ENCODE measurements around the gene CEP164.
"Not testable (repeated sequence)": the region's sequence is repeated elsewhere in the genome, so short reads cannot be mapped to it uniquely, and the experiment has no call there.

CEP164 gene

DNA sequence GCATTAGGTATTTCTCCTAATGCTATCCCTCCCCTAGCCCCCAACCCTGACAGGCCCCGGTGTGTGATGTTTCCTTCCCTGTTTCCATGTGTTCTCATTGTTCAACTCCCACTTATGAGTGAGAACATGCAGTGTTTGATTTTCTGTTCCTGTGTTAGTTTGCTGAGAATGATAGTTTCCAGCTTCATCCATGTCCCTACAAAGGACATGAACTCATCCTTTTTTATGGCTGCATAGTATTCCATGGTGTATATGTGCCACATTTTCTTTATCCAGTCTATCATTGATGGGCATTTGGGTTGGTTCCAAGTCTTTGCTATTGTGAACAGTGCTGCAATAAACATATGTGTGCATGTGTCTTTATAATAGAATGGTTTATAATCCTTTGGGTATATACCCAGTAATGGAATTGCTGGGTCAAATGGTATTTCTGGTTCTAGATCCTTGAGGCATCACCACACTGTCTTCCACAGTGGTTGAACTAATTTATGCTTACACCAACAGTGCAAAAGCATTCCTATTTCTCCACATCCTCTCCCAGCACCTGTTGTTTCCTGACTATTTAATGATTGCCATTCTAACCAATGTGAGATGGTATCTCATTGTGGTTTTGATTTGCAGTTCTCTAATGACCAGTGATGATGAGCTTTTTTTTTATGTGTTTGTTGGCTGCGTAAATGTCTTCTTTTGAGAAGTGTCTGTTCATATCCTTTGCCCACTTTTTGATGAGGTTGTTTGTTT is 71.6 kb downstream of the CEP164 start:
- DNase-seq, result not testable (repeated sequence)

DNA sequence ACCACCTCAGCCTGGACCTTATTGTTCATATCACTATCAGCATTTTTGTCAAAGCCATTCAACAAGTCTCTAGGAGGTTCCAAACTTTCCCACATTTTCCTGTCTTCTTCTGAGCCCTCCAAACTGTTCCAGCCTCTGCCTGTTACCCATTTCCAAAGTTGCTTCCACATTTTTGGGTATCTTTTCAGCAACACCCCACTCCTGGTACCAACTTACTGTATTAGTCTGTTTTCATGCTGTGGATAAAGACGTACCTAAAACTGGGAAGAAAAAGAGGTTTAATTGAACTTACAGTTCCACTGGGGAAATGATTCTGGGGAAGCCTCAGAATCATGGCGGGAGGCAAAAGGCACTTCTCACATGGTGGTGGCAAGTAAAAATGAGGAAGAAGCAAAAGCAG is 78.2 kb downstream of the CEP164 start:
- DNase-seq, result not testable (repeated sequence)

DNA sequence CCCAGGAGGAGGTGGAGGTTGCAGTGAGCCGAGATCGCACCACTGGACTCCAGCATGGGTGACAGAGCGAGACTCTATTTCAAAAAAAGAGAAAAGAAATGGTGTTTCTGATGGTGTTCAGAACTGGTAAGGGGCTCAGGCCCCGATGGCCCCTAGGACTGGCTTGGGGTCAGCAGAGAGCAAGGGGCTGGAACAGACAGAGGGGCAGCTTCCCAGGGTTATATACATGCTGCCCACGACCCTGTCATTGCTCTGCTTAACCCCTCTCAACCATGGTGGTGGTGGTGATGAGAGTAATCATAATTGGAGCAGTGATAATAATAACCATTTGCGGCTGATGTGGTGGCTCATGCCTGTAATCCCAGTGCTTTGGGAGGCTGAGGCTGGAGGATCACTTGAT is 79.4 kb downstream of the CEP164 start:
- no peak for DNase-seq

DNA sequence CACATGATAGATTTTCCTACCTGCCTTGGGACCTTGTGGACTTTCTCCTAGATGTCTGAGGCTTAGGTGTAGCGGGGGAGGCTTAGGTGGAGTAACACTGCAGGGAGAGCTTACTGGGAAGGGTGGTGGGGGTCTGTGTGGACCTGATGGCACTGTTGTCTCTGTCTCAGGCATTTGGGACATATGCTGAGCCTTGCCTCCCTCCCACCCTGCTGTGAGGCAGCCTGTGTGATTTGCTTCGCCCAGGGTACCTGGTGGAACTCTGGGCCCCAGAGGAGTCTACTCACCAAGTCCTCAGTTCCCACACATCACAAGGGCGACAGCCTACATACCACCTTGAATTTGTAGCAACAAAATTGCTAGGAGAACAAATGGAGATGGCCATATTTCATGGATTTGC is 80.7 kb downstream of the CEP164 start:
- DNase-seq, result no peak

DNA sequence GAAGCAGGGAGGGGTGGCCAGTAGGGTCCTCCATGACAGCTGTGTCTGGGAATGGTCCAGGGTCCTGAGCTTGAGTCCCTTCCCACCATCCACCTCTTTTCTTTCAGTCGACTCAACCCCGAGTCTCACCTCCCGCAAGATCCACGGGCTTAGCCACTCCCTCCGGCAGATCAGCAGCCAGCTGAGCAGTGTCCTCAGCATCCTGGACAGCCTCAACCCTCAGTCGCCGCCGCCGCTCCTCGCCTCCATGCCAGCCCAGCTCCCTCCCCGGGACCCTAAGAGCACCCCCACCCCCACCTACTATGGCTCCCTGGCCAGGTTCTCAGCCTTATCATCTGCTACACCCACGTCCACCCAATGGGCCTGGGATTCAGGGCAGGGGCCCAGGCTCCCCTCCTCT is 81.9 kb downstream of the CEP164 start:
- no peak for DNase-seq

DNA sequence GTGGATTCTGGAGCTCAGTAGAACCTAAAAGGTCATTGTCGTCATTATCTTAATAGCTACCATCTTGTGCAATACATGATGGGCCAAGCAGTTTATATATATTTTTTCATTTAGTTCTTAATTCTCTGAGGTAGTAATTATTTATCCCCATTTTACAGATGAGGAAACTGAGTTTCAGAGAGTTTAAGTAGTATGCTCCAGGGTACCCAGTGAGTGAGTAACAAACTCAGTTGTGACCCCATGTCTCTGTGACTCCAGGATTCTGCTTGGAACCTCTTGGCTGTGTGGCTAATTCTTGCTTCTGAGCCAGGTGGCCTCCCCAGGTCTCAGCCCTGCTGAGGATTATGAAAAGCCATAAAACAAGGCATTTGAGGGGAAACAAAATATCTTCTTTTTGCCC is 82.6 kb downstream of the CEP164 start:
- DNase-seq, result no peak

DNA sequence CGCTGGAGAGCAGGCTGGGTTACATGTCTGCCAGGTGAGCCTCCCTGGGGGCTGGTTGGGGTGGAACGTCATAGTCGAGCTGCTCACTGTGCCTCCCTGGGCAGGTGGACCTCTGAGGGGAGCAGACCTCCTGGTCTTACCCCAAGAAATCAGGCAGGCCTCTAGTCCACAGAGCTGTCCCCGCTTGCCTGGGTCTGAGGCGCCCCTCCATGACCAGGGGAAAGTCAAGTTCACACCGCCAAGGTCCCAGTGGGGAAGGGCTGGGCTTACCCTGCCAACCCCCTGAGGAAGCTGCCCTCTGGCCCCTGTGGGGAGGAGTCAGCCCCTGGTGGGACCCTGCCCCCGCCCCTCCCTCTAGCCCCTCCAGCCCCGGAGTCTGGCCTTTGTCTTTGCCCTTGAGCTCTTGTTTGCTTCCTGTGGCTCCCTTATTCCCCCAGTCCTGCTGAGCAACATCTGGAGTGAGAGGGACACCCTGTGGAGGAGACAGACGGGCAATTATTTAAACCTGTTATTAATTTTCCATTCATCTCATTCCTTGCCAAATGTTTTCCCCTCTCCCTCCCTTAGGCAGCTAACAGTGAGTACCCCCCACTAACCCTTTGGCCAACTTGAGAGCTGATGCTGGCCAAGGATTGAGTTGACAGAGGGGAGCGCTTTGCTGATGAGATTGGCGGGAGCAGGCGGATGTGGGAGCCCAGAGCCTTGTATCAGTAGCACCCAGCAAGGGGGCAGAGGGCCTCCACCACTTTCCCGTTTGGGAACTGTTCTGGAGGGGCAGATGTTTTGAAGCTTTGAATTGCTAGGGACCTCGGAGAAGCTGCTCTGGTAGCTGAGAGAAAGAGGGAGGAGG is 83.4 kb downstream of the CEP164 start:
- DNase-seq, result no peak

DNA sequence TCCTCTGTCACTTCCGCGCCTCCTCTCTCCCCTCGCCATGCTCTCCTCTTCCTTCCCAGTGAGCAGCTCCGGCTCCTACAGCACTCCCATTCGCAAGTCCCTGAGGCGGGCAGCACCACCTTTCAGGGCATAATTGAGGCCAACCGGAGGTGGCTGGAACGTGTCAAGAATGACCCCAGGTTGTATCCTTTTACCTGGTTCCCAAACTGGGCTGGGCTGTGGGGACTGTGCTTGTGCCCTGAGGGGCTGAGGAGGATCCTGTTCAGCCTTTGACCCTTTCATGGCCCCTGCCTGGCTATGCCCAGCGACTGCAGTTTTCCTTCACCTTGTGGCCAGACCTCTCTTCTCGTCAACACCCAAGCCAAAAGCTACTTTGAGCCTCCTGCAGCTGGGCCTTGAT is 84.1 kb downstream of the CEP164 start:
- no peak for DNase-seq

DNA sequence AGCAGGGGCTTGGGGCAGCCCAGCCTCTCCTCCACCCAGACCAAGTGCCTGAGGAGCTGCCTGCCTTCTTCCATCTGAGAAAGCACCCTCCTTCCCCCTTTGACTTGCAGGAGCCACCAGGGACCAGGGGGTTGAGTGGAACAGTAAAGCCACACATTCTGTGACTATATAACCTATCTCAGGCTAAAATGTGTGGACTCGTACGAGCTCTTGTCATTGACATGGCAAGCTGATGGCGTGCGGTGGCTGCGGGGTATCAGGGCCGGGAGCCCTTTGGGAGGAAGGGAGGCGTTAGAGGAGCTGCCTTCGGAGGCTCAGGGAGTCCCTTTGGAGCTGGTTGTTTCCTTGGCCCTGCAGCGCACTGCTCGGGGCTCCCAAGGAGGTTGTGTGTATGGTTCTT is 84.5 kb downstream of the CEP164 start:
- DNase-seq, result no peak

DNA sequence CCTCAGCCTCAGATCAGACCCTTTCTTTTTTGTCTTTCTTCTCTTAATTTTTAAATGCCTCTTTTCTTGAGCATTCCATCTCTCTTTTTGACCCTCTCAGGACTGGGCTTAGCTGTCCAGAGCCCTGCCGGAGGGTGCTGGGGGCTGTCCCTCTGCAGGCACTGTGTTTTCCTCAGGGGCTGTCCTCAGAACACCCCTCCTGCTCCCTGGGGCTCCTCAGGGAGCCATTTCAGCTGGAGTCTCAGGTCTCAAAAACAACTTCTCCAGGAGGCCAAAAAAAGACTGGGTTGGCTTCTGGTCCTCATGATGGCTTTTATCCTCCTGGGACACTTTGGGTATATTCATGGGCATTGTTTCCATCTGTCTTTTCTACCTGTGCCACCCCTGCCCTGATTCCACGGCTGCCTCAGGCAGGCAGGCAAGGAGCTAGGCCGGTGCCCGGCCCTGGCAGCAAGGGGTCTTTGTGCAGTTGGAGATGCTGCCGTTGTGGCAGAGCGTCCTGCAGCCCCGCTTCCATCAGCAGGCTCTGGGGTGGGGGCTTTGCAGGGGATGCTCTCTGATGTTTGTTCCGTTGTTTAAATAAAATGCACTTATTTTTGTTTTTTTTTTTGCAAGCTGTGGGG is 85.1 kb downstream of the CEP164 start:
- no peak for DNase-seq

DNA sequence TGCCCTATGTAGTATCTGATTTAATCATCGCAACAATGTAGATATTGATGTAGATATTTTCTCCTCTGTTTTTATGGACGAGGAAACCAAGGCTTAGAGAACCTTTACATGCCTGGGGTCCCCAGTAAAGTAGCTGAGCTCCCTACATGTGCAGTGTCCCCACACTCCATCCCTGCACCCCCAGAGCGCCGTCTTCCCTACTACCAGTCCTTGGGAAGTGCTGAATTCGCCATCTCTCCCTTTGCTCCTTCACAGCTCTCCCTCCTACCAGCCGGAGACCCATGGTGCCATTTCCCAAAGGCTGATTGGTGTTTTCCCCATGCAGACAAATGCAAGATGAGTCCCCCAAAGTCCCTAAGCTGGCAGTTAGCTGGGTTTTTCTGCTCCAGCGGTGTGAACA is 86.0 kb downstream of the CEP164 start:
- DNase-seq, result no peak

DNA sequence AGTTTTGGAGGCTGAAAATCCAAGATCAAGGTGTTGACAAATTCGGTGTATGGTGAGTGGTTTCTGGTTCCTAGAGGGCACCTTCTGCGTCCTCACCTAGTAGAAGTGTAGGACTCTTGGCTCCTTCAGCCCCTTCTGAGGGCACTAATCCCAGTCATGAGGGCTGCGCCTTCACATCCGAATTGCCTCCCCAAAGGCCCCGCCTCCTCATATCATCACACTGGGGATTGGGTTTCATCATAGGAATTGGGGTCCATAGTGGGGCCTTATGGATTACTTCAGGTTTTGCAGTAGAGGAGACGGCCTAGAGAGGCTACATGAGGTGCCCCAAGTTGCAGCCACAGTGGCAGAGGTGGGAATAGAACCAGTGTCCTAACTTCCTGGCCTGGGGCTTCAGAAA is 87.1 kb downstream of the CEP164 start:
- DNase-seq, result no peak

DNA sequence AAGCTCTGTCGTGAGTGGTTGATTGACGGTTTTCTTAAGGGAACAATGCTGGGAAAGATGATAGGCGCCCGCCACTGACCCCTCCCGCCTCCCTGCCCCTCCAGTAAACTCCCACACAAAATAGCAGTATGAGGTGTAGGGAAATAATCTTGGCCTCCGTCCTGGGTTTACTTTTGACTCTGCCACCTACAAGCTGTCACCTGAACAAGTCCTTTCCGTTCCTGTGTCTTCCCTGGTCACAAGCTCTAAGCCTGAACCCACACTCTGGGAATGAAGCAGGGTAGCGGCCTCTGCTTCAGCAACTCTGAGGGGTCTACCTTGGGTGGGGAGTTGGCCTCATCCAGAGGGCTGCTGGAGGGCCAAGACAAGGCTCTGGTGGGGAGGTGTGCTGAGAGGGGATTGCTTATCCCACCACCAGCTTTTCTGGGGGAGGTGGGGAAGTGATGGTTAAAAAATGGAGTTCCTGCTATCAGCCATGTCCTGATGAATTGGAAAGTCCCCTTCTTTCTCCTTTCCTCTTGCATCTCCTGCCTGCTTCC is 87.8 kb downstream of the CEP164 start:
- DNase-seq, result no peak

DNA sequence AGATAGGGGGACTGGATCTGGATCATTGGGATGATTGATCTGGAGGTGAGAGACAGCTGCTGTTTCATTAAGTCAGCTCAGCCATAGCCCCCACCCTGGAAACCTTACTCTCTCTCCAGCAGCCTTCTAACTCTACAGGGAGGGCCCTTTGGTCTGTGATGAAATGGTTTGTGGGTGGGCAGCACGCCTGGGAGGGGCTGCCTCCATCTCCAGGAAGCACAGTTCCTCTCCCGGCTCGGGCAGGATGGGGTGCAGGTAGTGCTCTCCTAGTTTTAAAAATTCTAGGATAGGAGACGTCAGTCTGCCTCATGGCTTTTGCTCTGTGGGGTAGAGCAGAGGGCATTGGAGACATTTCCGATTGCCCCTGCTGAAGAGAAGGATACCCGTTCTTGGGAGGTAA is 89.7 kb downstream of the CEP164 start:
- no peak for DNase-seq

DNA sequence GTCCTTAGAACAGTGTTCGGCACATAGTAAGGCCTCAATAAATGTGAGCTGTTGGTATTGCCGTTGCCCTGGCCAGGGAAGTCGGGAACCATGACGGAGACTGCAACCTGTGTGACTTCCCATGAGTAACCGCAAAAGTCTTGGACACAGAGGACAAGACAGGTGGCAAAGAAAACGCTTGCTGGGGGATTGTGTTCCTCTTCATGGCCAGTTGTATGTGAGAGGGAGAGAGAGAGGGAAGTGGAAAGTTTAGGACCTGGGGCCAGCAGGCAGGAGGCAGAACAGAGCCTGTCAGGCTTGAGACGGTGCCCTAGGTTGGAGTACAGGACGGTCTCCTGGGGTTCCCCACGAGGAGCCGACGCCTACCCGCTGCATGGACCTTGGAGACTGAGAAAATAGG is 90.2 kb downstream of the CEP164 start:
- no peak for DNase-seq

DNA sequence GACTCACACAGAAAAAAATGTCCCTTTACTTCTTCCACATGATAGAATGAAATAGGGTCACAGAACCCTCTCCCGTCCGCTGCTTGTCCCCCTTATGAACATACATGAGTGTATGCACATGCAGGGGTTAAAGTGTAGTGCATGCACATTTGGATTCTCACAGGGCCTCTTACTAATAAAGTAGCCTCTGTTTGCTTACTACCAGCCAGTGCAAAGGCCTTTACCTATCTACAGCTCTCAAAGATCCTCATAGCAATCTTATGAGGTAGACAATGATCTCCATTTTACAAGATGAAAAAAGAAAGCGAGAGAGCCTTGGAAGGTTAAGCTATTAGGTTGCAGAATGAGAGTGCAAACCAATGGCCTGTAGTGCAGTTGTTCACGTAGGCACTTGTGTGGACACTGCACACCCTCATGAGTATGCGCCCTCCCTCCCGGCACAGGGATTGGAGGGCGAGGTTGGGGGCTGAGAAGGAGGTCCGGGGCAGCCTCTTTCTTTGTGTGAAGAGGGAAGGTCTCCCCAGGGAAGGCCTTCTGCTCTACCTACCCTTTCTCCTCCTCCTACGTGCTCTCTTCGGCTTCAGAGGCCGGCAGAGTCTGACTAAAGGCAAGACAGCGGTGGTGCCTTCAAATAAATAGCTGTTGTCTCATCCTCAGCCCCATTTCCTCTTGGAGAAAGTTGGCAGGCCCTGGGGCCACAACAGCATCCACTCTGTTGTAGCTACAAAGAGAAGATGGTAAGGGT is 91.3 kb downstream of the CEP164 start:
- no peak for DNase-seq

DNA sequence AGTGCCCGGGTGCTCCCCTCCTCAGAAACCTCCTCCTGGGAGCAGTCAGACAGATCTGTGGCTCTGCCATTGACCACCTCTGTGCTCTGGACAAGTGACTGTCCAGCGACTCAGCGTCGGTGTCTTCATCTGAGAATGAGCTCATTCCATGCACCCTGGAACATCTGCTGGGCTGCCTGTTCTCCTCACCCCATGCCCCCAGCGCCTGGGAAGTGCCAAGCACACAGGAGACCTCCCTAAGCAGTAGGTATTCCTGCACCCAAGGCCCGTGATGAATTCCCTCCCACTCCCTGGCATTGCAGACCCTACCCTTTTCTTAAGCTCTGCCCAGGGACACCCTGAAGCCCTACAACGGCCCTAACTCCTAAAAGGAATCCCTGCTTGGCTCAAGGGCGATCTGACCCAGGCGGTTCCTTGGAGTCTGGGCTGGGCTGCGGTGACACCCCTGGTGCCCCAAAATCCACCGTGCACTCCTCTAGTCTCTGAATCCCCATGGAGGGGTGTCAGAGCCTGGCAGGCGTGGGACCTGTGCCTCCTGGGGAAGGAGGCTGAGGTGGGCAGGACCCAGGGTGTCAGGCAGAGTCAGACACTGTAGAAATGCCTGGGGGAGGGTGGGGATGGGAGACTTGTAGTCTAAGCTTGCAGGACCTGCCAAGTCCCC is 92.0 kb downstream of the CEP164 start:
- DNase-seq, result no peak

DNA sequence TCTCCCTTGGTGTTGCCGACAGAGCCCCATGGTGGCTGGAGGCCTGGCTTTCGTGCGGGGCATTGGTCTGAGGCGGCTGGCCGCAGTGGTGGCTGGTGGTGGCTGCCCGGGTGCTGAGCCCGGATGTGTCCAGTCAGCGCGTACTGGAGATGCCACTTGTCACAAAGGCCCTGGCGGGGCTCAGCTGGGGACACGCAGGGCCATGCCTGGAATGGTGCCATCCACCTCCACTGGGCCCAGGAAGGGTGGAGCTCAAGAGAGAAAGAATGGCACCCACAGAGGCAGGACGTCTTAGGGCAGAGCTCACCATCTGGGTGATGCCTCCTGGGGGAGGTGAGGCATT is 92.5 kb downstream of the CEP164 start:
- no peak for DNase-seq

DNA sequence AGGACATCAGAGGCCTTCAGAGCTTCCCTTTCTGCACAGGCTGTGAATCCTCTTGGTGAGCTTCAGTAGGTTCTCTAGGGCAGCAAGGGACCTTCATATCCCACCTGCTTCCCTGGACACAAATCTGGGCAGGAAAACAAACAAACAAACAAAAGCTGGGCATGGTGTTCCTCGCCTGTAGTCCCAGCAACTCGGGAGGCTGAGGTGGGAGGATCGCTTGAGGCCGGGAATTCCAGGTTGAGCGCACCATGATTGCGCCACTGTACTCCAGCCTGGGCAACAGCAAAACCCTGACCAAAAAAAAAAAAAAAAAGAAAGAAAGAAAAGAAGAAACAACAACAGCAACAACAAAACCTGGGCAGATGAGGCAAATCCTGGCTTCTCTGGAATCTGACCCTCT is 92.9 kb downstream of the CEP164 start:
- DNase-seq, result no peak

DNA sequence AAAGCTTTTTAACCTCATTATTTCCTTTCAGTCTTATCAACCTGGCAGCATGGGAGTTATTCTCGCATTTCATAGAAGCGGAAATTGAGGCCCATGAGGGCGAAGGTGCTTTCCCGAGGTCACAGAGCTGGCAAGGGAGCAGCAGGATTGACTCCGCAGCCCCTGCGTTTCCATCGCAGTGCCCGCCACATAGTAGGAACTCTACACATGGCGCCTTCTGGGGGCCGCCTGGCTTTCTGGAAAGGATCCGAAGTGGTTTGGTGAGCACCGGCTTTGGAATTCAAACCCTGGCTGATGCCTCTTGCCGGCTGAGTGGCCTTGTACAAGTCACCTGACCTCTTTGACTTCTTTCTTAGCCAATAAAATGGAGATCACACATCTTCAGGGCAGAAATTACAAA is 93.4 kb downstream of the CEP164 start:
- no peak for DNase-seq

DNA sequence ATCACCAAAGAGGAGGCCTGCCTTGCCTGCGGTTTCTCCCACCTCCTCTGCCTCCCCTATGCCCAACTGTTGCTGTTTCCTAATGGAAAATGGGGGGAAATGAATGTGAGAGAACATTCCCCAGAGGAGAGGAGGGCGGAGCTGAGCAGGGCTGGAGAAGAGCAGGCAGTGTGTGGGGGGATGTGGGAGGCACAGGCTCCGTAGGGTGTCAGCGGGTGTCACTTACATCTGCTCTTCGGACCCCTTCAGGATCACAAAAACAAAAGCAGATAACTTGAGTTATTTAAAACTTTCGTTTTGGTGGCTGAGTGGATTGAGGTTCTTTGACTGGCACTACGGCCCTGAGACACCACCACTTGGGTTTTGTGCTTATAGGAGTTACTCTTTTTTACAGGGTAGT is 93.8 kb downstream of the CEP164 start:
- no peak for DNase-seq

DNA sequence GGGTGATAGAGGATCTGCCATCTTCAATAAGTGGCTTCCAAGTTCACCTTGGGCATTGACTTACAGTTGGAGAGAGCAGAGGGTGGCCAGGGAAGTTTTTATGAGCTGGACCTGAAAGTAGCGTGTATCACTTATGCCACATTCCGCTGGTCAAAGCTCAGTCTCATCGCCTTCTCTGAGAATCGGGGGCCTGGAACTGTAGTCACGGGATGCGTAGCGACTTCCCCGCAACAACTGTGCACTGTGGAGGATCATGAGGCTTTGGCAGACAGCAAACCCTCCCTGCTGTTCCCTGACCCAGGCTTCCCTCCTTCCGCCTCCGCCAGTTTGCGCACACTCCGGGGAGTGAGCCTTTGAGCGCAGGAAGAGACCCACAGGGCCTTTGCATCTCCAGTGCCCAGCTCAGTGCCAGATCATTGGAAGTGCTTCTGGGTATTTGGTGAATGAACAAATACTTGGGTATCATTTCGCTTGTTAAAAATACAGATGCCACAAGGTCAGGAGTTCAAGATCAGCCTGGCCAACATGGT is 95.5 kb downstream of the CEP164 start:
- DNase-seq, result no peak

Measured in hematopoietic multipotent progenitor cell treated with erythropoietin and hydrocortisone succinate and interleukin-3 and kit ligand, for 6 days (in vitro differentiated cells).